ENCODE measurements around the gene MC4R.

The MC4R gene

GRCh38 chr18:60327880-60328279 is 44.7 kb downstream of the MC4R start:
- DNase-seq (ENCODE audit: low read depth, low spot score), result no peak

GRCh38 chr18:60322591-60322990 is 50.0 kb downstream of the MC4R start:
- no peak for DNase-seq (ENCODE audit: low read depth, low spot score)
